Effector memory CD8-positive, alpha-beta T cell (primary cell): ENCODE measurements around the gene EYS.
"Not testable (repeated sequence)": the region's sequence is repeated elsewhere in the genome, so short reads cannot be mapped to it uniquely, and the experiment has no call there.

ENCODE experiments used
- ATAC-seq: fragments of 150-1000 bp; cut with Tn5 transposase; replicated peaks from 2 replicates; pipeline ENCODE4 v1.10.0; 2021; ENCODE audit warnings: mild to moderate bottlenecking, moderate library complexity
- DNase-seq, 3 experiments: peaks; one replicate each; pipeline ENCODE4 v3.0.0; 2021
- H3K27ac Mint-ChIP-seq, 2 donors: one replicate each; pipeline ENCODE4 v1.8.0; 2022; ENCODE audit warnings: mild to moderate bottlenecking in 2 of 2, mixed read lengths in 2 of 2, moderate library complexity in 2 of 2
- H3K27me3 Mint-ChIP-seq, 2 donors: one replicate each; pipeline ENCODE4 v1.8.0; 2022; ENCODE audit warnings: mixed read lengths in 2 of 2
- H3K36me3 Mint-ChIP-seq: one replicate; pipeline ENCODE4 v1.8.0; 2022; ENCODE audit warnings: mild to moderate bottlenecking, moderate library complexity, mixed read lengths; ENCODE audit not compliant: insufficient read depth
- H3K4me1 Mint-ChIP-seq, 2 donors: one replicate each; pipeline ENCODE4 v1.8.0; 2022; ENCODE audit warnings: low read depth in 2 of 2, mixed read lengths in 2 of 2
- H3K4me3 Mint-ChIP-seq, 2 donors: one replicate each; pipeline ENCODE4 v1.8.0; 2022; ENCODE audit warnings: mild to moderate bottlenecking in 2 of 2, mixed read lengths in 2 of 2, moderate library complexity in 2 of 2
- H3K9me3 Mint-ChIP-seq, 2 donors: one replicate each; pipeline ENCODE4 v1.8.0; 2022; ENCODE audit warnings: mixed read lengths in 2 of 2

EYS gene

GRCh38 chr6:65483652-65484051 lies 223.4 kb downstream of the EYS start:
- H3K4me1 Mint-ChIP-seq, H3K9me3 Mint-ChIP-seq, H3K36me3 Mint-ChIP-seq, H3K4me3 Mint-ChIP-seq, DNase-seq, H3K27ac Mint-ChIP-seq, ATAC-seq, H3K27me3 Mint-ChIP-seq: not testable (repeated sequence)

GRCh38 chr6:65469650-65470049 lies 237.4 kb downstream of the EYS start:
- peaks cover 4 to 7% of the 10 kb centered on the region in 2 donors for H3K9me3 Mint-ChIP-seq
- H3K27ac Mint-ChIP-seq: no peak overlapping the region
- no peaks in the 10 kb centered on the region for H3K36me3 Mint-ChIP-seq
- H3K4me1 Mint-ChIP-seq: no peaks in the 10 kb centered on the region
- no peak overlapping the region for H3K4me3 Mint-ChIP-seq
- DNase-seq (no peak), ATAC-seq (no peak)
- H3K27me3 Mint-ChIP-seq: no peaks in the 10 kb centered on the region

- no peak for DNase-seq
- Mint-ChIP-seq H3K4me1 (no peaks in the 10 kb centered on the region), H3K9me3 (peaks cover 0 to 7% of the 10 kb centered on the region in 2 donors), H3K27ac (no peak overlapping the region), H3K27me3 (no peaks in the 10 kb centered on the region), H3K4me3 (no peak overlapping the region), H3K36me3 (no peaks in the 10 kb centered on the region)
- no peak for ATAC-seq
Observed at GRCh38 chr6:65468307-65468706, 238.7 kb downstream of the EYS start.

GRCh38 chr6:65461121-65461520 lies 245.9 kb downstream of the EYS start:
- peaks cover 5 to 6% of the 10 kb centered on the region in 2 donors for H3K9me3 Mint-ChIP-seq
- no peak overlapping the region for H3K4me3 Mint-ChIP-seq
- no peak for DNase-seq
- H3K27ac Mint-ChIP-seq: no peak overlapping the region
- H3K36me3 Mint-ChIP-seq: no peaks in the 10 kb centered on the region
- no peak for ATAC-seq
- no peaks in the 10 kb centered on the region for H3K27me3 Mint-ChIP-seq
- H3K4me1 Mint-ChIP-seq: no peaks in the 10 kb centered on the region

GRCh38 chr6:65452333-65452732 lies 254.7 kb downstream of the EYS start:
- Mint-ChIP-seq H3K4me1 (no peaks in the 10 kb centered on the region), H3K4me3 (no peak overlapping the region), H3K27ac (no peak overlapping the region), H3K27me3 (no peaks in the 10 kb centered on the region), H3K36me3 (no peaks in the 10 kb centered on the region), H3K9me3 (peaks cover 8 to 10% of the 10 kb centered on the region in 2 donors)
- ATAC-seq (no peak), DNase-seq (no peak)

GRCh38 chr6:65450451-65450850 lies 256.6 kb downstream of the EYS start:
- no peaks in the 10 kb centered on the region for H3K4me1 Mint-ChIP-seq
- ATAC-seq: no peak
- no peak overlapping the region for H3K4me3 Mint-ChIP-seq
- DNase-seq: no peak
- peaks cover under 1 to 8% of the 10 kb centered on the region in 2 donors for H3K9me3 Mint-ChIP-seq
- H3K36me3 Mint-ChIP-seq: no peaks in the 10 kb centered on the region
- H3K27ac Mint-ChIP-seq: no peak overlapping the region
- no peaks in the 10 kb centered on the region for H3K27me3 Mint-ChIP-seq

- Mint-ChIP-seq H3K27ac (no peak overlapping the region), H3K9me3 (peaks cover 0 to 8% of the 10 kb centered on the region in 2 donors), H3K36me3 (no peaks in the 10 kb centered on the region), H3K4me1 (no peaks in the 10 kb centered on the region), H3K27me3 (no peaks in the 10 kb centered on the region), H3K4me3 (no peak overlapping the region)
- ATAC-seq (no peak), DNase-seq (no peak)
Observed at GRCh38 chr6:65449926-65450325, 257.1 kb downstream of the EYS start.

- no peak for ATAC-seq
- Mint-ChIP-seq H3K4me3 (no peak overlapping the region), H3K4me1 (no peaks in the 10 kb centered on the region), H3K27ac (no peak overlapping the region), H3K36me3 (no peaks in the 10 kb centered on the region), H3K27me3 (no peaks in the 10 kb centered on the region), H3K9me3 (peaks cover 0 to 8% of the 10 kb centered on the region in 2 donors)
- no peak for DNase-seq
Observed at GRCh38 chr6:65448866-65449265, 258.2 kb downstream of the EYS start.

- ATAC-seq (no peak), DNase-seq (no peak)
- Mint-ChIP-seq H3K9me3 (peaks cover 9 to 31% of the 10 kb centered on the region in 2 donors), H3K4me1 (no peaks in the 10 kb centered on the region), H3K4me3 (no peak overlapping the region), H3K27ac (no peak overlapping the region), H3K36me3 (no peaks in the 10 kb centered on the region), H3K27me3 (no peaks in the 10 kb centered on the region)
Observed at GRCh38 chr6:65436281-65436680, 270.7 kb downstream of the EYS start.

GRCh38 chr6:65416621-65417020 lies 290.4 kb downstream of the EYS start:
- peaks cover 9 to 23% of the 10 kb centered on the region in 2 donors for H3K9me3 Mint-ChIP-seq
- no peak overlapping the region for H3K4me3 Mint-ChIP-seq
- no peak for ATAC-seq
- DNase-seq: no peak
- H3K27me3 Mint-ChIP-seq: no peaks in the 10 kb centered on the region
- H3K36me3 Mint-ChIP-seq: no peaks in the 10 kb centered on the region
- H3K4me1 Mint-ChIP-seq: no peaks in the 10 kb centered on the region
- no peak overlapping the region for H3K27ac Mint-ChIP-seq

GRCh38 chr6:65410309-65410708 lies 296.7 kb downstream of the EYS start:
- no peak for DNase-seq
- no peaks in the 10 kb centered on the region for H3K27me3 Mint-ChIP-seq
- H3K4me3 Mint-ChIP-seq: no peak overlapping the region
- H3K36me3 Mint-ChIP-seq: no peaks in the 10 kb centered on the region
- H3K27ac Mint-ChIP-seq: no peak overlapping the region
- H3K4me1 Mint-ChIP-seq: no peaks in the 10 kb centered on the region
- no peak for ATAC-seq
- H3K9me3 Mint-ChIP-seq: peaks cover 8 to 15% of the 10 kb centered on the region in 2 donors

- Mint-ChIP-seq H3K4me1 (no peaks in the 10 kb centered on the region), H3K4me3 (no peak overlapping the region), H3K9me3 (peaks cover 0 to 7% of the 10 kb centered on the region in 2 donors), H3K36me3 (no peaks in the 10 kb centered on the region), H3K27me3 (no peaks in the 10 kb centered on the region), H3K27ac (no peak overlapping the region)
- ATAC-seq (no peak), DNase-seq (no peak)
Observed at GRCh38 chr6:65402564-65402963, 304.5 kb downstream of the EYS start.

- peaks cover 15 to 16% of the 10 kb centered on the region in 2 donors for H3K9me3 Mint-ChIP-seq
- ATAC-seq (no peak), DNase-seq (no peak)
- H3K27ac Mint-ChIP-seq: no peak overlapping the region
- H3K4me3 Mint-ChIP-seq: no peak overlapping the region
- H3K4me1 Mint-ChIP-seq: no peaks in the 10 kb centered on the region
- no peaks in the 10 kb centered on the region for H3K36me3 Mint-ChIP-seq
- no peaks in the 10 kb centered on the region for H3K27me3 Mint-ChIP-seq
Observed at GRCh38 chr6:65399355-65400084, 307.5 kb downstream of the EYS start.

GRCh38 chr6:65398851-65399250 lies 308.2 kb downstream of the EYS start:
- Mint-ChIP-seq H3K4me1 (no peaks in the 10 kb centered on the region), H3K9me3 (peaks cover 13 to 17% of the 10 kb centered on the region in 2 donors), H3K36me3 (no peaks in the 10 kb centered on the region), H3K27ac (no peak overlapping the region), H3K27me3 (no peaks in the 10 kb centered on the region), H3K4me3 (no peak overlapping the region)
- no peak for DNase-seq
- no peak for ATAC-seq
